Posterior vena cava (tissue), 2 donors: ENCODE data around the gene CTNNA1. TPM values are rescaled to one million over a fixed set of nuclear protein-coding genes. Genes with fewer than 3 reads are reported as not detected.

ENCODE experiments used
- DNase-seq: peaks from one replicate; pipeline ENCODE4 v3.0.0-alpha.2; 2020; ENCODE audit warnings: low spot score
- intact Hi-C, 2 donors: fragments of 100-400 bp; cut with DNase I; formaldehyde crosslinking; loops; one replicate each; pipeline versions ENCODE4 v1.14.1 to v1.14.2; 2022 to 2023
- total RNA-seq, 2 donors: library from RNA; stranded (reverse); fragmentation: NEBNext Ultra II Directional; extraction: Animal tissue kit (Norgen Biotek cat#: 25700); gene quantifications; one replicate each; pipeline ENCODE4 v1.2.1, GENCODE V29; 2021
- donor health status: DM: yes; HTN: yes; CAD: no.
- donor health status: DM: yes; HTN: yes; CAD: no.

CTNNA1 gene
- total RNA-seq, 2 donors from 2014 or later: 361 to 439 TPM

- intact Hi-C loops: no loop called here
- peak; percentile 70 for DNase-seq
Measured at GRCh38 chr5:138966236-138966985, 213.2 kb downstream of the CTNNA1 start.

GRCh38 chr5:138967791-138968448 lies 214.7 kb downstream of the CTNNA1 start:
- DNase-seq: peak; percentile 57
- intact Hi-C loops: no loop called here

GRCh38 chr5:138968601-138969000 lies 215.4 kb downstream of the CTNNA1 start:
- intact Hi-C loops: no loop called here
- peak; percentile 5 for DNase-seq

GRCh38 chr5:138969323-138970002 lies 216.2 kb downstream of the CTNNA1 start:
- DNase-seq: peak; percentile 36
- intact Hi-C loops: no loop called here

GRCh38 chr5:138972230-138972629 lies 219.0 kb downstream of the CTNNA1 start:
- DNase-seq: peak; percentile 40
- intact Hi-C loops: no loop called here

DNA sequence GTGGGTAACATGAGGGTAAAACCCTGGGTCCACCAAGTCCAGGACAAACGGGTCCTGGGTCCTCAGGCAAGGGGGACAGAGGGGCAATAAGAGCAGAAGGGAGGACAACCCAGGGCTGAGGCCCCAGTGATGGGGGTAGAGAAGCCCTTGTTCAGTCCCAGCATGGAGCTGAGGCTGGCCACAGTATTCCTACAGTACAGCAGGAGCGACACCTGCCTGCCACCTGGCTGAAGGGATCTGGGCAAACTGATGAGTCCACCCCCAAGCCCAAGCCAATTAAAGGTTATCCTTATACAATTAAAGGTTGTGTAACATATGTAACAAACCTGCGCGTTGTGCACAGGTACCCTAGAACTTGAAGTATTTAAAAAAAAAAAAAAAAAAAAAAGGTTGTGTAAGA lies 219.6 kb downstream of the CTNNA1 start:
- DNase-seq: peak; percentile 48
- intact Hi-C loops: no loop called here

DNA sequence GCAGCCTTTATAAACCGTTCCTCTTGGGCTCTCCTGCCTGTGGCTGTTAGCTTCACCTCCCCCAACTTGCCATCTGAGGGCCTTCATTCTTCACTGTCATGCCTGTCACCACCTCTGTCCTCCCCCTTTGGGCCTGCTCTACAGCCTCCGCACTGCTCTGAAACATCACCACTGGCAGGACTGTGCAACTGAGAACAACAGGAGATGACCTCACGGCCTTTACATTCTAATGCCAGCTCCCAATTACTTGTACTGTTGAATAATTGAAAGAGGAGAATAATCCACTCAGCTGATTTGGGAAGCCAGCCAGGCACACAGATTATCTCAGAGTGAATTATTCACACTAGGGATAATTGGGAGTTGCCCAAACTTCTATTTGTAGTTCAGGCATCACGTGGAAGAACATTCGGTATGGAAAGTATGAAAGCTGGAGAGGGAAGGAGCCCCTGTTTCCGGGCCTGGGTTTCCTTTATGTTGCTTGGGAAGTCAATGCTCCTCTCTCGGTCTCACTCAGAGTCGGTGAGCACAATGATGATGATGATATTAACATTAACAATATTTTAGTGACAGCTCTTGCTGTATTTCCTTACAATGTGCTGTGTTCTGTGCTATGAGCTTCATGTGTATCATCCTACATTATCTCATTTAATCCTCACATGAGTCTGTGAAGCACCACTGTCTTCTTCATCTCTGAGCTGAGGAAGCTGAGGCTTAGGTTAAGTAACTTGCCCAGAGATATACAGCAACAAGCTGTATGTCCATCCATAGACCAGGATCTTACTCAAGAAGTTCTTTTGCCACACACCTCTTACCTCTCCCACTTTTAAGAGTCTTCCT lies 221.2 kb downstream of the CTNNA1 start:
- intact Hi-C loops: no loop called here
- DNase-seq: peak; percentile 89

DNA sequence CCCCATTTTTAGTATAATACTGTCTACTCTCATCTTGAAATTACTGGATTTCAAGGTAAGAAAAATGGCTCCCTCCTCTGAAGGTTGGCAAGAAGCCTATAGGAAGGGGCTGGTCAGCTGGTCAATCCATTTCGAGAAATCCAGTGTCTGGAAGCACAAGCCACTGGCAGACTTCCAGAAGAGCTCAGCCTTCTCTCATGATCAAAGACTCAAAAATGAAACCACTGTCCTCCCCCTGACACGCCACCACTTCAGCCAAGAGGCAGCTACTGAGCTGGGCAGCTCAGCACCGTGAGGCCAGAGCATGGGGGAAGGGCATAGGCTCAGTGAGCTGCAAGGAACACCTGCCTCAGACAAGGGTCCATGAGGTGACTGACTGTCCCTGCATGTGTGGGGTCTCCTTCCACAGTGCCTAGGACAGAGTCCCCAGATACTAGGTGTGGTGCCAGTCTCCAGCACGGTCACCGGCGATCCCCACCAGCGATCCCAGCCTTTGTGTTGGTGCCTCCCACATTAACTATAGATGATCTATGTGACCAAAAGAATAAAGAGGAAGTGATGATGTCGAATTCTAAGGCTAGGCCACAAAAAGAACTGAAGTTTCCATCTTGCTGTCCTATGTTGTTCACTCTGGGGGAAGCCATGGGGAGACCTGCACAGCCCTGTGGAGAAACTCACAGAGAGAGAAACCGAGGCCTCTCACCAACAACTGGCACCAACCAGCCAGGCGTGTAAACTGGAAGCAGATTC lies 222.0 kb downstream of the CTNNA1 start:
- intact Hi-C loops: no loop called here
- peak; percentile 81 for DNase-seq

DNA sequence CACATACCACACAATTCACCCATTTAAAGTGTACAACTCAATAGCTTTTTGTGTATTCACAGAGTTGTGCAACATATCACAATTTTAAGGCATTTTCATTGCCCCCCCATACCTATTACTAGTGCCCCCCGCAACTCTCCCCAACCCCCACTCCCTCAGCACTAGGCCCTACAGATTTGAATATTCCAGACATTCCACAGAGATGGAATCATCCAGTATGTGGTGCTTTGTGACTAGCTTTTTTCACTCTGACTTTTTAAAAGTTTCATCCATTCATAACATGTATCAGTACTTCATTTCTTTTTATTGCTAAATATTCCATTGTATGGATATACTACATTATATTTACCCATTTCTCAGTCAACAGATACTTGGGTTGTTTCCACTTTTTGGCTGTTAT lies 224.9 kb downstream of the CTNNA1 start:
- no peak for DNase-seq
- intact Hi-C loops: no loop called here

DNA sequence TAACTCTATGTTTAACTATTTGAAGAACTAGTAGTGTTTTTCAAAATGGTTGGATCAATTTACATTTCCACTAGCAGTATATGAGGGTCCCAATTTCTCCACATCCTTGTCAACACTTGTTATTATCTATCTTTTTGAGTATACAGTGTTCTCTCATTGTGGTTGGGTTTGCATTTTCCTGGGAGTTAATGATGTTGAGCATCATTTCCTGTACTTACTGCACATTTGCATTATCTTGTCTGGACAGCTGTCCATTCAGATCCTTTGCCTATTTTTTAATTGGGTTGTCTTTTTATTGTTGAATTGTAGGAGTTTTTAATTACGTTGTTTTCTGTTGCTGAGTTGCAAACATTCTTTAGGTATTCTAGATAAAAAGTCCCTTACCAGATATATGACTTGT lies 225.4 kb downstream of the CTNNA1 start:
- intact Hi-C loops: no loop called here
- no peak for DNase-seq

DNA sequence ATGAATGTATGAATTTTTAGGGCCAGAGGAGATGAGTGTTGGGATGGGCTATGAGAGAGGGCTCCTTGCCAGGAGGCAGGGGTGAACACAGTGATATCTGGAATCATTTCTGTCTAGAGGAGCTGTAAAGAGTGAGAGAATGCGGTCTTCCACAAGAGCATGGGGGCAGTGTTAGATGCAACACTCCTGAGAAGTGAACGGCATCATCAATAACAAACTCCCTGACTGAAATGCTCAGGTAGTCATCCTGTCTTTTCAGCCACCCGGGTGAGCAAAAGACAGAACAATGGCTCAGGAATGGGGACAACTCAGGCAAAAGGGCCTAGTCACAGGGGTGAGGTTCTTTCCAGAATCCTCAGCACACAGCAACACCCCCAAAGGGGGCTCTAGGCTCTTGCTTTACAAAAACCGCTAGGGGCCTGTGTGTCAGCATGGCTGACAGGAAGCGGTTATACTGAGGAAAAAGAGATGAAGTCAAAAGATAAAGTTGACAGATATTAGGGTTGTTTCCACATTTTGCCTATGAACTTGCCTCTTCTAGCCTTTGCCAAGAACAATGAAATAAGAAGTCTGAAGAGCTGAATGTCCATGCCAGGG lies 226.6 kb downstream of the CTNNA1 start:
- intact Hi-C loops: no loop called here
- DNase-seq: peak; percentile 13

DNA sequence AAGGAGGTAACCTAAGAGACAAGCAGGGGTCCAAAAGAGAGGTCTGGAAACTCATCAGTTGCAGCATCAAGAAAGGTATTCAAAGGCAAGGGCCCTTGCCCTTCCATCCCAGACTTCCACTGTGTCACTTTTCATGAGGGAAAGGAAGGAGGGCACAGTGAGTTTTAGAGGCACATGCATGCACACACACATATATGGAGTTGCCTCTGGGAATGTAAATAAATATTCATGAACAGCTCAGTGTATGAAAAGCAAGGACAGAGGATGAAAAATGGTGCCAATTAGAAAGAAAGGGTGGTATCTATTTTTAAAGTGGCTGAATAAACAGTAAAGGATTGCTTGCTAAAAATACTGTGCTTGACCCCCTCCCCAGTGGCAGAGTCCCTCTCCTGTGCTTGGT lies 227.2 kb downstream of the CTNNA1 start:
- intact Hi-C loops: no loop called here
- DNase-seq: no peak

DNA sequence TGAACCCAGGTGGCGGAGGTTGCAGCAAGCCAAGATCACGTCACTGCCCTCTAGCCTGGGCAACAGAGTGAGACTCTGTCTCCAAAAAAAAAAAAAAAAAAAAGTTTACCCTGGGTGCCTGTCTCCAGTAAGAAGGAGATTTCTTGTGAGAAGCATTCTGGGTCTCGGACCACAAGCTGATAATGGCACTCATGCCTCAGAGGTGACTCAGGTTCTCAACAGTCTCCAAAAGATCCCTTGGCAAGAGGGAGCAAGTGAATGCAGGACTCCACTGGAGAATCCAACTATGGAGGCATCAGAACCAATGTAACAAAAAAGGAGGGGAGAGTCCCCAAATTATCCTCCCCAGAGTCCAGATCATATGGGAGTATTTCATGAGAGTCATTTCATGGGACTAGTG lies 227.9 kb downstream of the CTNNA1 start:
- intact Hi-C loops: no loop called here
- DNase-seq: no peak

DNA sequence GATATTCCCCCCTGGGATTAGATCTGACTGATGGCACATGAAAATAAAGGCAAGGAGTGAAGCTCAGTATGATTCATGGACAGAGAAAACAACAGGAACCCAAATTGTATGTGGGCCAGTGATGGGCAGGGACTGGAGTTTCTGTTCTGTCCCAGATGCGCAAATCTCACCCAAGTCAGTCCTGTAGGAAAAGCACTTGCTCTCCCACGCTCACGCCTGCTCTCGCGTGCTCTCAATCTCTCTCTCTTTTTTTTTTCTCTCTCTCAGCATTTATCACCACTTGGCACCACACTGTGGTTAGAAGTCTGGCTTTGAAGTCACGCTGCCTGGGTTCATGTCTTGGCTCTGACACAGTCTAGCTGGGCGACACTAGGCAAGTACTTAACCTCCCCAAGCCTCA lies 228.4 kb downstream of the CTNNA1 start:
- intact Hi-C loops: no loop called here
- no peak for DNase-seq

DNA sequence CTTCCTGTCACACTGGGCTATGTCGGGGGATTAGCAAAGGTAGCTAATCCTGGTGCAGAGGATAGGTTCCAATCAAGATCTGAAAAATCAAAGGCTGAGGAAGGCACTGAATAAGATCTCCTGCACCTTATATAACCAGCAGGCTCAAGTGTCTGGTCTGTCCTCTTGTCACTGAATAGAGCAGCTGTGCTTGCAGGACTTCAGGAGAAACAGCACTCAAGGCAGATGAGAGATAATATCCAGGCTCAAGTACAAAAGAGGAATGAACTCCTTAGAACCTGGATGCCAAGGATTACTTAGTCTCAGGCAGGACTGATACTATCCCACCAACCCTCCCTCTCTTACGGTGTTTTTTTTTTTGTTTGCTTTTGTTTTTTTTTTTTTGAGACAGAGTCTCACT lies 230.8 kb downstream of the CTNNA1 start:
- intact Hi-C loops: no loop called here
- no peak for DNase-seq
